Epidermal melanocyte (primary cell): Measurements from ENCODE around the gene RHBG.

Experiments used
- DNase-seq: peaks from one replicate; pipeline ENCODE4 v3.0.0; 2011; ENCODE audit warnings: low spot score; ENCODE audit not compliant: insufficient read length

Gene RHBG

GRCh38 chr1:156424806-156425432 is 55.9 kb downstream of the RHBG start:
- DNase-seq, result no peak

- no peak for DNase-seq
Observed at GRCh38 chr1:156425943-156426342, 56.9 kb downstream of the RHBG start.

GRCh38 chr1:156427957-156428356 is 58.9 kb downstream of the RHBG start:
- no peak for DNase-seq

GRCh38 chr1:156428746-156429288 is 59.8 kb downstream of the RHBG start:
- no peak for DNase-seq

- DNase-seq, result peak; percentile 13
Observed at GRCh38 chr1:156429313-156430060, 60.5 kb downstream of the RHBG start.

- no peak for DNase-seq
Observed at GRCh38 chr1:156430303-156430702, 61.3 kb downstream of the RHBG start.

- peak; percentile 14 for DNase-seq
Observed at GRCh38 chr1:156430866-156431265, 61.9 kb downstream of the RHBG start.

GRCh38 chr1:156431366-156431765 is 62.4 kb downstream of the RHBG start:
- peak; percentile 8 for DNase-seq

- peak; percentile 14 for DNase-seq
Observed at GRCh38 chr1:156431769-156432668, 63.0 kb downstream of the RHBG start.

GRCh38 chr1:156432669-156433018 is 63.6 kb downstream of the RHBG start:
- peak; percentile 14 for DNase-seq

GRCh38 chr1:156433032-156433431 is 64.0 kb downstream of the RHBG start:
- no peak for DNase-seq

GRCh38 chr1:156433602-156434001 is 64.6 kb downstream of the RHBG start:
- peak; percentile 13 for DNase-seq
